H1 (cell line): ENCODE measurements around the gene CDRT15L2.

Source experiments
- CTBP2 ChIP-seq: IDR thresholded peaks from 2 replicates; pipeline ENCODE4 v1.7.0; 2011; ENCODE audit warnings: borderline replicate concordance, mild to moderate bottlenecking, moderate library complexity, mixed read lengths, low read length; ENCODE audit not compliant: insufficient read depth, insufficient read length
- CTCF ChIP-seq, 3 experiments: IDR thresholded peaks; 1 replicate in 2 of 3; 2 replicates in 1 of 3; pipeline versions ENCODE4 v1.5.1 to v1.6.1; 2011; ENCODE audit warnings: low read length in 3 of 3, mild to moderate bottlenecking in 3 of 3, inconsistent platforms in 2 of 3, low read depth in 1 of 3, moderate library complexity in 1 of 3; ENCODE audit not compliant: insufficient read depth in 1 of 3; ENCODE audit errors: control extremely low read depth in 1 of 3
- HDAC2 ChIP-seq, 2 experiments: fragments of 300-600 bp in 1 of 2; sonication (generic) in 1 of 2; IDR thresholded peaks; 2 replicates each; pipeline ENCODE4 v1.6.1; 2011 to 2012; ENCODE audit warnings: low read depth in 2 of 2, low read length in 2 of 2, mild to moderate bottlenecking in 2 of 2, moderate library complexity in 2 of 2, borderline replicate concordance in 1 of 2, inconsistent platforms in 1 of 2
- KDM5A ChIP-seq: fragments of 200-600 bp; IDR thresholded peaks from 2 replicates; pipeline ENCODE4 v1.7.1; 2012; ENCODE audit warnings: mild to moderate bottlenecking, low read length, inconsistent platforms, mixed read lengths
- MAFK ChIP-seq: IDR thresholded peaks from 2 replicates; pipeline ENCODE4 v1.6.1; 2012; ENCODE audit warnings: low read depth, mild to moderate bottlenecking, improper control_type of control experiment, low read length

GRCh38 chr17:20562587-20562986 lies 16.9 kb upstream of the CDRT15L2 start:
- TF ChIP-seq KDM5A (no peak), MAFK (no peak), CTBP2 (no peak), CTCF (IDR thresholded peaks at IDR 0.05; ENCODE audit: control extremely low read depth in 1 of 3, insufficient read depth in 1 of 3, low read depth in 1 of 3, low read length in 3 of 3) (no peak), HDAC2 (IDR thresholded peaks at IDR 0.05; ENCODE audit: borderline replicate concordance in 1 of 2, low read depth in 2 of 2, low read length in 2 of 2) (no peak)
